H9 (cell line): Measurements from ENCODE around the gene PLEKHN1. TPM values are rescaled to one million over a fixed set of nuclear protein-coding genes. Genes with fewer than 3 reads are reported as not detected.
A peak's percentile ranks its signal among the peaks of the same experiment; 100 is the strongest.

Experiments used
- DNase-seq: peaks from one replicate; pipeline ENCODE4 v3.0.0-alpha.2; 2017
- H2AFZ ChIP-seq: one replicate; pipeline ENCODE4 v1.6.1; 2013; ENCODE audit warnings: mild to moderate bottlenecking, low read length, control low read depth, moderate library complexity
- H2AK5ac ChIP-seq: 2 replicates; pipeline ENCODE4 v1.6.1; 2013; ENCODE audit warnings: low read length, control low read depth, mixed read lengths; ENCODE audit not compliant: insufficient read length
- H2BK120ac ChIP-seq: one replicate; pipeline ENCODE4 v1.6.1; 2013; ENCODE audit warnings: low read depth, mild to moderate bottlenecking, low read length, control low read depth, inconsistent platforms; ENCODE audit not compliant: poor library complexity, severe bottlenecking
- H2BK12ac ChIP-seq: 2 replicates; pipeline ENCODE4 v1.6.1; 2013; ENCODE audit warnings: low read length, control low read depth, mixed read lengths, low read depth; ENCODE audit not compliant: insufficient read length
- H2BK15ac ChIP-seq: 2 replicates; pipeline ENCODE4 v1.6.1; 2013; ENCODE audit warnings: low read depth, low read length, control low read depth
- H2BK20ac ChIP-seq: one replicate; pipeline ENCODE4 v1.6.1; 2013; ENCODE audit warnings: low read depth, mild to moderate bottlenecking, low read length, control low read depth, inconsistent platforms; ENCODE audit not compliant: poor library complexity, severe bottlenecking
- H2BK5ac ChIP-seq: 2 replicates; pipeline ENCODE4 v1.6.1; 2013; ENCODE audit warnings: low read length, control low read depth, mixed read lengths; ENCODE audit not compliant: insufficient read length
- H3K14ac ChIP-seq: 2 replicates; pipeline ENCODE4 v1.6.1; 2013; ENCODE audit warnings: low read length, control low read depth; ENCODE audit not compliant: insufficient read depth
- H3K18ac ChIP-seq: 2 replicates; pipeline ENCODE4 v1.6.1; 2013; ENCODE audit warnings: low read depth, mild to moderate bottlenecking, mixed read lengths, low read length, control low read depth; ENCODE audit not compliant: insufficient read length
- H3K23ac ChIP-seq: 2 replicates; pipeline ENCODE4 v1.6.1; 2013; ENCODE audit warnings: low read length, control low read depth, mixed read lengths, low read depth; ENCODE audit not compliant: insufficient read length
- H3K23me2 ChIP-seq: 2 replicates; pipeline ENCODE4 v1.6.1; 2013; ENCODE audit warnings: low read depth, mild to moderate bottlenecking, mixed read lengths, low read length, control low read depth; ENCODE audit not compliant: insufficient read length, poor library complexity, severe bottlenecking
- H3K27ac ChIP-seq: 2 replicates; pipeline ENCODE4 v1.5.1; 2013; ENCODE audit warnings: low read length, control low read depth, mixed read lengths, low read depth; ENCODE audit not compliant: insufficient read length
- H3K27me3 ChIP-seq: 2 replicates; pipeline ENCODE4 v1.6.1; 2013; ENCODE audit warnings: low read length, control low read depth, inconsistent platforms; ENCODE audit not compliant: insufficient read depth
- H3K4ac ChIP-seq: 2 replicates; pipeline ENCODE4 v1.6.1; 2013; ENCODE audit warnings: low read depth, mild to moderate bottlenecking, control low read depth, inconsistent platforms, low read length, moderate library complexity
- H3K4me1 ChIP-seq: 2 replicates; pipeline ENCODE4 v1.6.1; 2013; ENCODE audit warnings: low read length, control low read depth, inconsistent platforms; ENCODE audit not compliant: insufficient read depth
- H3K4me2 ChIP-seq: 2 replicates; pipeline ENCODE4 v1.6.1; 2013; ENCODE audit warnings: low read length, control low read depth, mixed read lengths; ENCODE audit not compliant: insufficient read length, insufficient read depth
- H3K56ac ChIP-seq: 2 replicates; pipeline ENCODE4 v1.6.1; 2013; ENCODE audit warnings: low read depth, mild to moderate bottlenecking, mixed read lengths, low read length, control low read depth; ENCODE audit not compliant: insufficient read length
- H3K79me1 ChIP-seq: 2 replicates; pipeline ENCODE4 v1.6.1; 2013; ENCODE audit warnings: low read depth, mild to moderate bottlenecking, moderate library complexity, low read length, control low read depth, inconsistent platforms; ENCODE audit not compliant: insufficient read depth, poor library complexity, severe bottlenecking
- H3K79me2 ChIP-seq: 2 replicates; pipeline ENCODE4 v1.6.1; 2013; ENCODE audit warnings: low read length, control low read depth, inconsistent platforms; ENCODE audit not compliant: insufficient read depth
- H3K9ac ChIP-seq: 2 replicates; pipeline ENCODE4 v1.6.1; 2013; ENCODE audit warnings: low read length, control low read depth, mixed read lengths; ENCODE audit not compliant: insufficient read length; ENCODE audit errors: extremely low read depth
- H3K9me3 ChIP-seq: one replicate; pipeline ENCODE4 v1.6.1; 2013; ENCODE audit warnings: low read depth, low read length, inconsistent platforms; ENCODE audit not compliant: control insufficient read depth
- H3T11ph ChIP-seq: one replicate; pipeline ENCODE4 v1.6.1; 2013; ENCODE audit warnings: mild to moderate bottlenecking, low read length, control low read depth, inconsistent platforms
- H4K20me1 ChIP-seq: one replicate; pipeline ENCODE4 v1.6.1; 2013; ENCODE audit not compliant: control insufficient read depth, insufficient read length, insufficient read depth
- H4K5ac ChIP-seq: 2 replicates; pipeline ENCODE4 v1.6.1; 2013; ENCODE audit warnings: low read depth, mild to moderate bottlenecking, mixed read lengths, low read length, control low read depth; ENCODE audit not compliant: insufficient read length
- H4K8ac ChIP-seq: replicated peaks from 2 replicates; pipeline ENCODE4 v1.6.1; 2013; ENCODE audit warnings: low read length, control low read depth, mixed read lengths, low read depth; ENCODE audit not compliant: insufficient read length
- H4K91ac ChIP-seq: 2 replicates; pipeline ENCODE4 v1.6.1; 2013; ENCODE audit warnings: low read depth, mild to moderate bottlenecking, moderate library complexity, mixed read lengths, low read length, control low read depth; ENCODE audit not compliant: insufficient read length
- H3K27ac Mint-ChIP-seq, 3 experiments: 2 replicates in 2 of 3; 3 replicates in 1 of 3; pipeline ENCODE4 v1.8.0; 2020 to 2021; ENCODE audit warnings: mixed read lengths in 3 of 3, mild to moderate bottlenecking in 1 of 3, moderate library complexity in 1 of 3
- H3K27me3 Mint-ChIP-seq: 2 replicates; pipeline ENCODE4 v1.8.0; 2021; ENCODE audit warnings: low read depth, mild to moderate bottlenecking, moderate library complexity, mixed read lengths
- H3K36me3 Mint-ChIP-seq, 3 experiments: 2 replicates in 2 of 3; 3 replicates in 1 of 3; pipeline ENCODE4 v1.8.0; 2020 to 2021; ENCODE audit warnings: low read depth in 3 of 3, mixed read lengths in 3 of 3; ENCODE audit not compliant: insufficient read depth in 1 of 3
- H3K4me1 Mint-ChIP-seq, 2 experiments: 2 replicates each; pipeline ENCODE4 v1.8.0; 2020; ENCODE audit warnings: mixed read lengths in 2 of 2
- H3K4me3 Mint-ChIP-seq, 2 experiments: 2 replicates in 1 of 2; 3 replicates in 1 of 2; pipeline ENCODE4 v1.8.0; 2020 to 2021; ENCODE audit warnings: mild to moderate bottlenecking in 2 of 2, mixed read lengths in 2 of 2, moderate library complexity in 1 of 2
- H3K9me3 Mint-ChIP-seq, 2 experiments: 2 replicates in 1 of 2; 3 replicates in 1 of 2; pipeline ENCODE4 v1.8.0; 2020; ENCODE audit warnings: mild to moderate bottlenecking in 2 of 2, mixed read lengths in 2 of 2, moderate library complexity in 1 of 2
- WGBS: extraction: QIAGEN DNeasy Blood & Tissue Kit; methylation state at CpG from one replicate; pipeline ENCODE4 v1.1.7; 2013; ENCODE audit warnings: missing lambda C conversion rate, low lambda C conversion rate, mixed read lengths; ENCODE audit not compliant: insufficient read length; ENCODE audit errors: extremely low coverage; 5-methylcytosine and 5-hydroxymethylcytosine counted together
- total RNA-seq: library from RNA; stranded (reverse); gene quantifications from 2 replicates; pipeline ENCODE4 v1.2.1, GENCODE V29; 2021
- TF ChIP-seq, protein P1 (sequence below): fragments of 200-600 bp; sonication (generic); conservative IDR thresholded peaks from 3 replicates; pipeline ENCODE4 v1.8.0; 2021; ENCODE audit warnings: antibody characterized with exemption, mild to moderate bottlenecking

PLEKHN1 gene
- total RNA-seq, 1 experiment from 2014 or later, result 3.0 TPM

DNA sequence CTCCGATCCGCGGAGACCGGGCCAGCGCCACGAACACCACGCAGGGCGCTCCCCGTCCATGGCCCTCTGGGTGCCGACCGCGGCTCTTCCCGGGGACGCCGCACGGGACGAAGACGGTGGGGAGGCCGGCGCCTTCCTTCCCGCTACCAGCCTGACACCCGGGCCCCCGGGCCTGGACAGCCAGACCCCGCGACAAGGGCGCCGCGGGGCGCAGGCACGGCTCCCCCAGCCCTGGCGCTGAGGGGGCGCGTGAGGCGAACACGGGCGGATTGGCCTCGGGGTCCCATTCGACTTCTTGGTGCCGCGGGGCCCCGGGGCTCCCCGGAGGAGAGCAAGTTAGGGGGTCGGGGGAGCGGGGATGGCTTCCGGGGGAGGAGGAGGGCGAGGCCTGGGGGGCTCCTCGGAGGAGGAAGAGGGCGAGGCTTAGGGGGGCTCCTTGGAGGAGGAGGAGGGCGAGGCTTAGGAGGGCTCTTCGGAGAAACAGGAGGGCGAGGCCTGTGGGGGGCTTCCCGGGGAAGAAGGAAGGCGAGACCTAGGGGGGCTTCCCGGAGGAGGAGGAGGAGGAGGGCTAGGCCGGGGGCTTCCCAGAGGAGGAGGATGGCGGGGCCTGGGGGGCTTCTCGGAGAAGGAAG is 6.4 kb upstream of the PLEKHN1 start:
- no peak overlapping the region for H2BK20ac ChIP-seq
- H2BK5ac ChIP-seq, result no peak overlapping the region
- peaks cover 4% of the 10 kb centered on the region for H3K79me1 ChIP-seq
- H2AK5ac ChIP-seq, result no peak overlapping the region
- H3T11ph ChIP-seq, result no peak overlapping the region
- H3K27me3 ChIP-seq, result peaks cover 4% of the 10 kb centered on the region; the same call in 1 of the 2 replicates
- no peaks in the 10 kb centered on the region for H3K4me1 ChIP-seq
- Mint-ChIP-seq H3K4me3 (peak overlapping the region; percentile 58 to 94), H3K36me3 (peaks cover 12 to 49% (median 38%) of the 10 kb centered on the region in 3 experiments; a peak in 6 of 7 replicates), H3K27ac (no peak overlapping the region), H3K9me3 (no peaks in the 10 kb centered on the region; a peak in 1 of 5 replicates), H3K27me3 (peaks cover 19% of the 10 kb centered on the region), H3K4me1 (peaks cover 7 to 11% of the 10 kb centered on the region in 2 experiments)
- H3K14ac ChIP-seq, result no peak overlapping the region
- no peaks in the 10 kb centered on the region for H4K20me1 ChIP-seq
- no peak overlapping the region for H2BK120ac ChIP-seq
- peak overlapping the region; percentile 8 for H3K4me2 ChIP-seq
- H4K91ac ChIP-seq, result no peak overlapping the region
- H3K23me2 ChIP-seq, result peaks cover 3% of the 10 kb centered on the region
- H2AFZ ChIP-seq, result no peak overlapping the region
- no peak overlapping the region for H2BK15ac ChIP-seq
- H3K27ac ChIP-seq, result no peak overlapping the region
- TF ChIP-seq, protein P1, sequence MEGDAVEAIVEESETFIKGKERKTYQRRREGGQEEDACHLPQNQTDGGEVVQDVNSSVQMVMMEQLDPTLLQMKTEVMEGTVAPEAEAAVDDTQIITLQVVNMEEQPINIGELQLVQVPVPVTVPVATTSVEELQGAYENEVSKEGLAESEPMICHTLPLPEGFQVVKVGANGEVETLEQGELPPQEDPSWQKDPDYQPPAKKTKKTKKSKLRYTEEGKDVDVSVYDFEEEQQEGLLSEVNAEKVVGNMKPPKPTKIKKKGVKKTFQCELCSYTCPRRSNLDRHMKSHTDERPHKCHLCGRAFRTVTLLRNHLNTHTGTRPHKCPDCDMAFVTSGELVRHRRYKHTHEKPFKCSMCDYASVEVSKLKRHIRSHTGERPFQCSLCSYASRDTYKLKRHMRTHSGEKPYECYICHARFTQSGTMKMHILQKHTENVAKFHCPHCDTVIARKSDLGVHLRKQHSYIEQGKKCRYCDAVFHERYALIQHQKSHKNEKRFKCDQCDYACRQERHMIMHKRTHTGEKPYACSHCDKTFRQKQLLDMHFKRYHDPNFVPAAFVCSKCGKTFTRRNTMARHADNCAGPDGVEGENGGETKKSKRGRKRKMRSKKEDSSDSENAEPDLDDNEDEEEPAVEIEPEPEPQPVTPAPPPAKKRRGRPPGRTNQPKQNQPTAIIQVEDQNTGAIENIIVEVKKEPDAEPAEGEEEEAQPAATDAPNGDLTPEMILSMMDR, result no peak
- no peak overlapping the region for H4K8ac ChIP-seq
- H3K9ac ChIP-seq, result no peak overlapping the region
- H3K18ac ChIP-seq, result no peak overlapping the region
- no peak overlapping the region for H3K56ac ChIP-seq
- H3K79me2 ChIP-seq, result peaks cover 5% of the 10 kb centered on the region; the same call in 1 of the 2 replicates
- no peak overlapping the region for H4K5ac ChIP-seq
- no peaks in the 10 kb centered on the region for H3K9me3 ChIP-seq
- H3K4ac ChIP-seq, result no peak overlapping the region
- no CpG with 5 or more reads among the region's 57 CpGs for WGBS
- H3K23ac ChIP-seq, result no peak overlapping the region
- no peak overlapping the region for H2BK12ac ChIP-seq
- DNase-seq, result no peak
